D721Med (cell line): ENCODE measurements around the gene RASA2.

Source experiments
- DNase-seq: peaks from one replicate; pipeline ENCODE4 v3.0.0; 2011; ENCODE audit warnings: low spot score; ENCODE audit not compliant: insufficient read length
- FAIRE-seq: peaks from 2 replicates; lab custom pipeline; 2011; peaks lifted over from hg19 to GRCh38; lab: Jason Lieb, UNC
- CTCF ChIP-seq: IDR thresholded peaks from 2 replicates; pipeline ENCODE4 v1.5.1; 2012; ENCODE audit warnings: mild to moderate bottlenecking, control low read depth; ENCODE audit not compliant: insufficient read depth; ENCODE audit errors: missing control alignments

Gene RASA2

GRCh38 chr3:141651409-141651808 is 164.6 kb downstream of the RASA2 start:
- DNase-seq (no peak), FAIRE-seq (no peak)
- TF ChIP-seq CTCF = no peak

- DNase-seq = no peak
- no peak for FAIRE-seq
- no peak for TF ChIP-seq CTCF
These were observed 165.5 kb downstream of the RASA2 start for GRCh38 chr3:141652349-141652748.

- no peak for FAIRE-seq
- no peak for TF ChIP-seq CTCF
- DNase-seq = no peak
These were observed 167.0 kb downstream of the RASA2 start for GRCh38 chr3:141653847-141654246.

- DNase-seq (no peak), FAIRE-seq (no peak)
- no peak for TF ChIP-seq CTCF
These were observed 169.0 kb downstream of the RASA2 start for GRCh38 chr3:141655801-141656200.

GRCh38 chr3:141656771-141657170 is 169.9 kb downstream of the RASA2 start:
- FAIRE-seq (no peak), DNase-seq (no peak)
- TF ChIP-seq CTCF = no peak

GRCh38 chr3:141657516-141657915 is 170.7 kb downstream of the RASA2 start:
- FAIRE-seq = no peak
- TF ChIP-seq CTCF = no peak
- no peak for DNase-seq

GRCh38 chr3:141659821-141660613 is 173.2 kb downstream of the RASA2 start:
- DNase-seq = peak; percentile 41
- no peak for TF ChIP-seq CTCF
- no peak for FAIRE-seq
